GM19328 (cell line): ENCODE measurements around the gene IL12RB2.

Experiments used
- ATAC-seq: cut with Tn5 transposase; IDR thresholded peaks from one replicate; pipeline ENCODE4 v1.9.1; 2021; ENCODE audit warnings: mild to moderate bottlenecking, moderate library complexity; ENCODE audit not compliant: unreplicated experiment

IL12RB2 gene

GRCh38 chr1:67307251-67308060, at the start of gene IL12RB2:
Gene IL12RB2, plus strand, starts transcription at chr1:67307873. Its CDS starts 12,496 bp downstream, at chr1:67320369.
- ATAC-seq: no peak

GRCh38 chr1:67261680-67262079, 46.0 kb upstream of the IL12RB2 start:
- no peak for ATAC-seq

- no peak for ATAC-seq
Observed at GRCh38 chr1:67262735-67263134, 44.9 kb upstream of the IL12RB2 start.

- ATAC-seq: no peak
Observed at GRCh38 chr1:67264152-67264551, 43.5 kb upstream of the IL12RB2 start.

- no peak for ATAC-seq
Observed at GRCh38 chr1:67264899-67265298, 42.8 kb upstream of the IL12RB2 start.

GRCh38 chr1:67269061-67269460, 38.6 kb upstream of the IL12RB2 start:
- ATAC-seq: no peak

- ATAC-seq: no peak
Observed at GRCh38 chr1:67270541-67270940, 37.1 kb upstream of the IL12RB2 start.

- ATAC-seq: no peak
Observed at GRCh38 chr1:67273591-67273990, 34.1 kb upstream of the IL12RB2 start.

GRCh38 chr1:67274623-67275325, 32.9 kb upstream of the IL12RB2 start:
- ATAC-seq: no peak

- ATAC-seq: no peak
Observed at GRCh38 chr1:67280696-67281095, 27.0 kb upstream of the IL12RB2 start.

GRCh38 chr1:67281244-67281643, 26.4 kb upstream of the IL12RB2 start:
- ATAC-seq: no peak

- ATAC-seq: peak; percentile 74
Observed at GRCh38 chr1:67285780-67286488, 21.7 kb upstream of the IL12RB2 start.

GRCh38 chr1:67290236-67290635, 17.4 kb upstream of the IL12RB2 start:
- no peak for ATAC-seq

- no peak for ATAC-seq
Observed at GRCh38 chr1:67294836-67295617, 12.6 kb upstream of the IL12RB2 start.

GRCh38 chr1:67298762-67299161, 8.9 kb upstream of the IL12RB2 start:
- ATAC-seq: no peak

- no peak for ATAC-seq
Observed at GRCh38 chr1:67299296-67299695, 8.4 kb upstream of the IL12RB2 start.

- no peak for ATAC-seq
Observed at GRCh38 chr1:67300561-67300960, 7.1 kb upstream of the IL12RB2 start.

- no peak for ATAC-seq
Observed at GRCh38 chr1:67304023-67304422, 3.6 kb upstream of the IL12RB2 start.

- ATAC-seq: no peak
Observed at GRCh38 chr1:67306547-67306946, 1.1 kb upstream of the IL12RB2 start.

GRCh38 chr1:67308136-67308535, 463 bp downstream of the IL12RB2 start:
- ATAC-seq: no peak

- no peak for ATAC-seq
Observed at GRCh38 chr1:67312615-67313014, 4.9 kb downstream of the IL12RB2 start.
